ENCODE results near the gene SLC25A27. TPM values are rescaled to one million over a fixed set of nuclear protein-coding genes. Genes with fewer than 3 reads are reported as not detected.
"Not testable (repeated sequence)": the region's sequence is repeated elsewhere in the genome, so short reads cannot be mapped to it uniquely, and the experiment has no call there.

Gene SLC25A27
- 10 to 100 TPM; 31.0 to 36.9 (median 31.1) TPM for polyA plus RNA-seq (ENCODE audit: insufficient read length in 3 of 3)

DNA sequence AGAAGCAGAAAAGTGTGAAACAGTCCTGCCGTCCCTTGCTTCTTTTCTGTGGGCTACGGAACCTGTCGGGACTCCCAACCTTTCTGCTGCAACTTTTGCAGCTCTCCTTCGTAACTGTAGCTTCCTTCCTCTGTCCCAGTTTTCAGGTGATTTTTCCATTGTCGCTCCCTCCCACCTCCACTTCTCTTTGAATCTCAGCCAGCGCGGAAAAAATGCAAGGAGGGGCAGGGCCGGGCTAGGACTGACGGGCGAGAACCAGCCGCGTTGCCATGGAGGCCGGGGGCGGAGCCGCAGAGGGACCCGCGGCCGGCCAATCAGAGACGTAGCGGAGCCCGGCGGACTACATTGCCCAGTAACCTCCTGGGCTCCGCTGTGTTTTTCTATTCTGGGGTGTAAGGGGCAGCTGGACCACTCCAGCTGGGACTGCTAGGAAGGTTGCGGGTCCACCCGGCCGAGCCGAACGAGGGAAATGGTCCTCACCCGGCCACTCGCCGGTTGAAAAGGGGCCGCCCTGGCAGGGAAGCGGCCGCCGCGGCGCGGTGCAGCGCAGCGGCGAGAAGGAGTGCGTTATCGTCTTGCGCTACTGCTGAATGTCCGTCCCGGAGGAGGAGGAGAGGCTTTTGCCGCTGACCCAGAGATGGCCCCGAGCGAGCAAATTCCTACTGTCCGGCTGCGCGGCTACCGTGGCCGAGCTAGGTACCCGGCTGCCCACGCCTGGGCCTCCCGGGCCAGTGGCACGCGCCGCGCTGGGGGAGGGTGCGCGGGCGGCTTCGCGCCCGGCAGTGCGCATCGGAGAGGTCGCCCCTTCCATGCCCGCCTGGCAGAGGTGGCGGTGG lies at the start of gene SLC25A27, which contains the start of gene CYP39A1:
SLC25A27 (plus strand) TSS at position 373 of the 836 bp plus-strand sequence; CDS start at position 591, 218 bp downstream.
CYP39A1 (minus strand) TSS at position 216 of the 836 bp plus-strand sequence. CDS start 236 bp downstream, outside the sequence.
- peak; percentile 79 to 90 (median 82) for DNase-seq (ENCODE audit: low read depth in 3 of 3, low spot score in 2 of 3)

DNA sequence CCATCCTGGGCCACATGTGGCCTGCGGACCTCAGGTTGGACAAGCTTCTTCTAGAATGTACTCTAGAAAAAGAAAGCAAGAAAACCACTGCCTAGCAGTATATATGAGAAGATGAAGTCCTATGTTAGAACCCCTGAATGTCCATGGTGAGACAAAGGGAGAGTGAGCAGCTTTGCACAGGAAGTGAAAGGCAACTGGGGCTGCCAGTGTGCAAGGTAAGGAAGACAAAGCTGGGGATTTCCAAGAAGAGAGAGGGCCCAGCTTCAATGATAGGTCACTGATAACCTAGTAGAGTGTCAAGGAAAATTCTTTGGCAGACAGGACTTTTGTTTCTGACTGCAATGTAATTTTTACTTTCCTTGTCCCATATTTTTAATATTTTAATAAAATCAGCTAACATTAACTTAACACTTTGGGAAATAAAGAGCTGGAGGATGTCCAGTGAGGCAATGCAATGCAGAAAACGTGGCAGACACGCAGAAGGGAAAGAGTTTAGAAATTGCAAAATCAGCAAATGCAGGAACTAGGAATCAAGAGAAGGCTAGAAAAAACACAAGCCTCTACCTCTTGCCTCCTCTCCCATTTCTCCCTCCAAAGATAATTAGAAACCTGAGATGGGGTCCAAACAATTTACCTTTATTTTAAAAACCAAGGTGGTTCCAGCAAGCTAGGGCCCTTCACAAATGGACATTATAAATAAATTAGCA lies 47.5 kb upstream of the SLC25A27 start:
- no peak for DNase-seq (ENCODE audit: low read depth in 3 of 3, low spot score in 2 of 3)

GRCh38 chr6:46606338-46606737 lies 46.4 kb upstream of the SLC25A27 start:
- DNase-seq (ENCODE audit: low read depth in 3 of 3, low spot score in 2 of 3) = no peak

- DNase-seq (ENCODE audit: low read depth in 3 of 3, low spot score in 2 of 3) = no peak
Measured at GRCh38 chr6:46610862-46611553, 41.8 kb upstream of the SLC25A27 start.

DNA sequence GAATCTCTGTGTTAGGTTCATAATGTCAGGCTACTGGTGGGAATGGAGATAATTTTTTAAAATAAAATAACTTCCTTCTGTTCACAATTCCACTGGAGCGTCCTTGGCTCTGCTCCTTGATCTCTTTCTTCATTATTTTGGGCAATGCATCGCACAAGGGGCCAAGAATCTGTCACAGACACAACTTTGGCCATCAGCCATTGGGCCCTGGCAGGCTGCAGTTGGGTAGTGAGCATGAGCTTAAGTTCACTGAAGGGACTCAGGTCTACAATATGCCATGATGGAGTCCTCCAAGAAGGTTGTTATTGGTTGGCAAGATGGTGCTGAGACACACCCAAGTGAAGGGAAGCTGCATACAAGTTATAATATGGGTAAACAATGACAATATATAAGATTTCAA lies 40.1 kb upstream of the SLC25A27 start:
- no peak for DNase-seq (ENCODE audit: low read depth in 3 of 3, low spot score in 2 of 3)

DNA sequence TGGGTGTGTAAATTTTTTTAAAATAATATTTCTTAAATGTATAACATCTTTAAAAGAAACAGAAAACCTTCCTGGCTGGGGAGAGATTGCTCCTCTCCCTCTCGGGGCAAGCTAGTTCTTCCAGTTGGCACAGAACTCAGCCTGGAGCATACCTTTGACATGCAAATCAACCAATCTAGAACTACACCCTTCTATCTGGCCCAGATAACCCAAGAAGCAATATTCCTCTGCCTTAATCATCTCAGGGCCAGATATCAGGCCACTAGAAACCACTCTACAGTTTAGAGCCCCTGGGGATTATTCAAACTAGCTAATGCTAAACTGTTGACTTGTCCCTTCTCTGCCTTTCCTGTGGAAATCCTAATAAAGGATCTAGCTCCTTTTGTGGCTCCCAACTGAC lies 34.0 kb upstream of the SLC25A27 start:
- no peak for DNase-seq (ENCODE audit: low read depth in 3 of 3, low spot score in 2 of 3)

- peak in 1 of 3 donors; percentile 13 for DNase-seq (ENCODE audit: low read depth in 3 of 3, low spot score in 2 of 3)
Measured at GRCh38 chr6:46626228-46626909, 26.4 kb upstream of the SLC25A27 start.

GRCh38 chr6:46626976-46627375 lies 25.8 kb upstream of the SLC25A27 start:
- no peak for DNase-seq (ENCODE audit: low read depth in 3 of 3, low spot score in 2 of 3)

GRCh38 chr6:46628498-46628897 lies 24.3 kb upstream of the SLC25A27 start:
- no peak for DNase-seq (ENCODE audit: low read depth in 3 of 3, low spot score in 2 of 3)

GRCh38 chr6:46628976-46629375 lies 23.8 kb upstream of the SLC25A27 start:
- DNase-seq (ENCODE audit: low read depth in 3 of 3, low spot score in 2 of 3) = no peak

- DNase-seq (ENCODE audit: low read depth in 3 of 3, low spot score in 2 of 3) = no peak
Measured at GRCh38 chr6:46629691-46630090, 23.1 kb upstream of the SLC25A27 start.

DNA sequence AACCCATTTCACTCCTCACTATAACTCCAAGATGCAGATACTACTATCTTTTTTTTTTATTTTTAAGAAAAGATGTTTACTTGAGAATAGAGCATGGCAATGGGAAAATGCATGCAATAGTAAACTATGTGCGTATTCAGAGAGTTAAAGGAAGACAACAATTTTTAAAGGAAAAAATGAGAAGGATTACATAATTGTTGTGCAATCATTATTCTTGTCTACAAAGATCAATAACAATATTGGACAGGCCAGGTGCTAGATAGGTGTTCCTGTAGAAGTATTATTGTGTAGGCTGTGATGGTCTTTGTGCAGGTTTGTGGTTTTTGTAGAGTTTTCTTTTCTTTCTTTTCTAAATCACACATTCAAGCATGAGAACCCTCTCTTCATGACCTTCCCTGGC lies 20.7 kb upstream of the SLC25A27 start:
- no peak for DNase-seq (ENCODE audit: low read depth in 3 of 3, low spot score in 2 of 3)

DNA sequence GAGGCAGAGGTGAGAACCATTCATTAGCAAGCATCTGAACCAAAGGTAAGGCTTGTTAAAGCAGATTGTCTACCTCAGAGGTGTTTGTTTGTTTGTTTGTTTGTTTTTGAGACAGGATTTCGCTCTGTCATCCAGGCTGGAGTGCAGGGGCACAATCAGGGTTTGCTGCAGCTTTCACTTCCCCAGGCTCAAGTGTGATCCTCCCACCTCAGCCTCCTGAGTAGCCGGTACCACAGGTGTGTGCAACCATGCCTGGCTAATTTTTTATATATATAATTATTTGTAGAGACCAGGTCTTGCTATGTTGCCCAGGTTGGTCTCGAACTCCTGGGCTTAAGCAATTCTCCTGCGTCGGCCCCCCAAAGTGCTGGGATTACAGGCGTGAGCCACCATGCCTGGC lies 17.3 kb upstream of the SLC25A27 start:
- no peak for DNase-seq (ENCODE audit: low read depth in 3 of 3, low spot score in 2 of 3)

DNA sequence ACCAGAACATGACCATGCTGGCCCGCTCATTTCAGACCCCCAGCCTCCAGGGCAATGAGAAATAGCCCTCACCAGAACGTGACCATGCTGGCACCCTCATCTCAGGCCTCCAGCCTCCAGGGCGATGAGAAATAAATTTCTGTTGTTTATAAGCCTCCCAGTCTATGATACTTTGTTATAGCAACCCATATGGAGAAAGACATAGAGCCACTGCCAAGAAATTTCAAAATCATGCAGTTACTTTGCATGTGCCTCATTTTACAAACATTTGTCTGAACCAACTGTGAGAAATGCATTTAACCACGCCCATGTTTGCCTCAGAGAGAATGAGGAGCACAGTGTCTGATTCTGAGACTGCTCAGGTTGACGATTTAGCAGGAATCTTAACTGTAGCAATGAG lies 15.6 kb upstream of the SLC25A27 start:
- no peak for DNase-seq (ENCODE audit: low read depth in 3 of 3, low spot score in 2 of 3)

GRCh38 chr6:46637933-46638332 lies 14.8 kb upstream of the SLC25A27 start:
- DNase-seq (ENCODE audit: low read depth in 3 of 3, low spot score in 2 of 3) = no peak

- no peak for DNase-seq (ENCODE audit: low read depth in 3 of 3, low spot score in 2 of 3)
Measured at GRCh38 chr6:46638650-46639049, 14.1 kb upstream of the SLC25A27 start.

- DNase-seq (ENCODE audit: low read depth in 3 of 3, low spot score in 2 of 3) = no peak
Measured at GRCh38 chr6:46642928-46643751, 9.6 kb upstream of the SLC25A27 start.

- no peak for DNase-seq (ENCODE audit: low read depth in 3 of 3, low spot score in 2 of 3)
Measured at GRCh38 chr6:46645265-46645664, 7.5 kb upstream of the SLC25A27 start.

- DNase-seq (ENCODE audit: low read depth in 3 of 3, low spot score in 2 of 3) = not testable (repeated sequence)
Measured at GRCh38 chr6:46648108-46648507, 4.7 kb upstream of the SLC25A27 start.

Measured in right renal cortex interstitium (tissue), 3 donors.